Bronchial epithelial cell (primary cell): ENCODE data around the gene EPHA10. TPM values are rescaled to one million over a fixed set of nuclear protein-coding genes. Genes with fewer than 3 reads are reported as not detected.
A peak's percentile ranks its signal among the peaks of the same experiment; 100 is the strongest.

Experiments used
- DNase-seq: peaks from one replicate; pipeline ENCODE4 v3.0.0-alpha.2; 2010; ENCODE audit warnings: low read depth
- FAIRE-seq: peaks from 2 replicates; lab custom pipeline; 2011; peaks lifted over from hg19 to GRCh38; lab: Jason Lieb, UNC
- H3K27me3 ChIP-seq: 2 replicates; pipeline ENCODE4 v1.5.1; 2011; ENCODE audit warnings: low read length; ENCODE audit not compliant: control insufficient read depth, insufficient read depth
- H3K36me3 ChIP-seq: 2 replicates; pipeline ENCODE4 v1.5.1; 2011; ENCODE audit warnings: low read length; ENCODE audit not compliant: control insufficient read depth, insufficient read depth
- H3K4me3 ChIP-seq: 2 replicates; pipeline ENCODE4 v1.5.1; 2011; ENCODE audit warnings: mild to moderate bottlenecking, low read depth, low read length, control low read depth
- CTCF ChIP-seq: IDR thresholded peaks from 2 replicates; pipeline ENCODE4 v1.5.1; 2011; ENCODE audit warnings: mild to moderate bottlenecking, moderate library complexity, low read length, control low read depth, inconsistent platforms; ENCODE audit not compliant: insufficient read depth, severe bottlenecking
- total RNA-seq: library from RNA; depleted of rRNA; stranded (reverse); fragments of >200 nt; gene quantifications from 2 replicates; pipeline ENCODE4 v1.2.1, GENCODE V29; 2014

The EPHA10 gene
- total RNA-seq, 1 donor from 2014 or later: 0.26 TPM

DNA sequence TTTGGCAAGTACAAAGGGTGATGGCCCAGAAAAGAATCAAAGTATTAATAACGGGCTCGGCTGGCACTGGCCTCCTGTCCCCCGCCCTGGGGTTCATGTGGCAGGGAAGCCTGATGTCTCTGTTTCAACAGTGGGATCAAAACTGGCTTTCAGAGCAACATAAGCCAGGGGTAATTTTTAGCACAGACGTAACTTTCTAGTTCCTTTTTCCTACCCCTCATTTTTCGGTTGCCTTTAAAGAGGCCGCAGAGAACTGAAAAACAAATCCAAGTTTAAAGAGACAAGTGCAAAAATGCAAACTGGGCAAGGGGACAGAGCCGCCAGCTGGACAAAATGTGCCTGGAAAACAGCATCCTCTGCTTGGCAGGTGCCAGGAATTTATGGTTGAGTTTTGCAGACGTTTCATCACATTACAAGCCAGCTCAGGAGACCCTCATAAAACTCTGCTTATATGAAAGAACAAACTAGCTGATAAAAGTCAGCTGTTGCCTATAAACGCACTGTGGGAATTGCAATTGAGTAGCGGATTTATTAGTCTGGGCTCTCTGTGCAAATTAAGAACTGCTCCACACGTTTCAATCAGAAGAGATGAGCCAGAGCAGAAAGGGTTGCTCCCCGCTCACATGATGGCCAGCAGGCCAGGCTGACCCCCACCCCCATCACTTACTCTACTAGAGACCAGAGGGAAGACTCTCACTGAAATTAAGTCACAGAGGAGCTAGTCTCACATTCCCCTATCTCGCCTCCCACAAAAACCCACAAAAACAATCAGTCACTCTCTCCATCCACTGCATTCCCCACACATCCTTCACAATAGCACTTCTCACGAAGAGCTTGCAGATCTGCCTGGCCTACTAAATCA is 88.4 kb downstream of the EPHA10 start:
- H3K27me3 ChIP-seq: no peaks in the 10 kb centered on the region
- FAIRE-seq: peak; percentile 7
- DNase-seq: no peak
- no peak for TF ChIP-seq CTCF
- H3K36me3 ChIP-seq: peaks cover 3% of the 10 kb centered on the region
- H3K4me3 ChIP-seq: no peak overlapping the region

DNA sequence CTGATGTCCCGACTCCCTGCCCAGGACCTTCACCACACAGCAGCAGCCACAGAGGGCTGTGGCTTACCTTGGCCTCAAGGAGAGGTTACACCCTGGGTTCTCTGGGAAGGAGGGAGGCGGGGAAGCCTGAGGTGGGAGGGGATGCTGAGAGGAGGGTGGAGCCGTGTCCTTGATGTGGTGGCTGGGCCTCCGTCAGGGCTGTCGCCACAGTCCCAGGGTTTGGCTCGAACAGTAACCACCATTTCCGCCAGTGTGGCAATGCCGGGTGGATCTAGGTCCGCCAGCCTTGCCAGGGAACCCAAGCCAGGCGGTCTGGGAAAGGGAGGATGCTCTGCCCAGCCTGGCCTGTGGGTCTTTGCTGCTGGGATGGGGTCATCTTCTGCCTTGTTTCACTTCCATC is 91.0 kb downstream of the EPHA10 start:
- H3K27me3 ChIP-seq: peaks cover under 1% of the 10 kb centered on the region
- FAIRE-seq (no peak), DNase-seq (no peak)
- no peak overlapping the region for H3K4me3 ChIP-seq
- no peaks in the 10 kb centered on the region for H3K36me3 ChIP-seq
- TF ChIP-seq CTCF: no peak

- no peak for TF ChIP-seq CTCF
- FAIRE-seq: no peak
- peaks cover 2% of the 10 kb centered on the region for H3K27me3 ChIP-seq
- no peak for DNase-seq
- H3K4me3 ChIP-seq: no peak overlapping the region
- H3K36me3 ChIP-seq: no peaks in the 10 kb centered on the region
Observed at GRCh38 chr1:37672136-37672870, 92.6 kb downstream of the EPHA10 start.

GRCh38 chr1:37671261-37671660 is 93.7 kb downstream of the EPHA10 start:
- FAIRE-seq: no peak
- Histone ChIP-seq H3K36me3 (no peaks in the 10 kb centered on the region), H3K4me3 (no peak overlapping the region), H3K27me3 (peaks cover 2% of the 10 kb centered on the region)
- TF ChIP-seq CTCF: no peak
- no peak for DNase-seq

DNA sequence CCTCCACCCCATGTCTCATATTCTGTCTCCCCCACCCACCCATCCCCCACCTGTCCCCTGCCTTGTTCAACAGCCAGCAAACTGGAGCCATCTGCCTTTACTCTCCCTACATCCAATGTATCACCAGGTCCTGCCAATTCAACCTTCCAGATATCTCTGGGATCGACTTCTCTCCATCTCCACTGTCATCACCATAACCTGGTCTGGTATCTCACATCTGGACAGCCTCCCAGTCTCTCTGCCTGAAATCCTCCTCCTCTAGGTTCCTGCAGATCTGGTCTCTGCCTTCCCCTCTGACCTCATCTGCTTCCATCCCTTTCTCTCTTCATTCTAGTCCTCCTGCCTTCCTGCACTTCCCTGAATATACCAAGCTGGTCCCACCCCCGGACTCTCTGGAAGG is 94.8 kb downstream of the EPHA10 start:
- no peak for DNase-seq
- H3K27me3 ChIP-seq: peaks cover 2% of the 10 kb centered on the region
- no peak overlapping the region for H3K4me3 ChIP-seq
- no peak for FAIRE-seq
- TF ChIP-seq CTCF: no peak
- no peaks in the 10 kb centered on the region for H3K36me3 ChIP-seq
